Transverse colon (tissue), 4 donors: ENCODE data around the gene PPP2R1B. TPM values are rescaled to one million over a fixed set of nuclear protein-coding genes. Genes with fewer than 3 reads are reported as not detected.

Experiments
- DNase-seq: peaks from one replicate; pipeline ENCODE4 v3.0.0-alpha.2; 2019
- H3K27ac ChIP-seq, 4 donors: fragments of 200-600 bp; sonication (generic); 2 replicates each; pipeline ENCODE4 v1.5.1; 2016 to 2018; ENCODE audit warnings: inconsistent platforms in 4 of 4
- H3K27me3 ChIP-seq: fragments of 200-600 bp; sonication (generic); 2 replicates; pipeline ENCODE4 v1.5.1; 2017; ENCODE audit warnings: inconsistent platforms
- H3K36me3 ChIP-seq, 4 donors: fragments of 200-600 bp; sonication (generic); 2 replicates each; pipeline ENCODE4 v1.5.1; 2017 to 2019; ENCODE audit warnings: inconsistent platforms in 4 of 4
- H3K4me1 ChIP-seq, 4 donors: fragments of 200-600 bp; sonication (generic); 2 replicates each; pipeline ENCODE4 v1.5.1; 2017 to 2020; ENCODE audit warnings: inconsistent platforms in 4 of 4
- H3K4me3 ChIP-seq, 4 donors: fragments of 200-600 bp; sonication (generic); 1 replicate in 1 of 4; 2 replicates in 3 of 4; pipeline versions ENCODE4 v1.5.1 to v1.6.1; 2017 to 2019; ENCODE audit warnings: inconsistent platforms in 4 of 4
- H3K9me3 ChIP-seq, 2 donors: fragments of 200-600 bp; sonication (generic); 2 replicates each; pipeline ENCODE4 v1.5.1; 2017 to 2019; ENCODE audit warnings: inconsistent platforms in 2 of 2
- CTCF ChIP-seq, 5 experiments: fragments of 200-600 bp in 3 of 5; fragments of 450-650 bp in 2 of 5; sonication (generic) in 3 of 5; IDR thresholded peaks; 1 replicate in 2 of 5; 2 replicates in 3 of 5; pipeline ENCODE4 v1.5.1; 2016 to 2017; ENCODE audit warnings: antibody characterized with exemption in 5 of 5, inconsistent platforms in 3 of 5, mild to moderate bottlenecking in 2 of 5, moderate library complexity in 1 of 5
- EP300 ChIP-seq: sonication (generic); formaldehyde crosslinking; IDR thresholded peaks from one replicate; pipeline ENCODE4 v1.6.1; 2017; ENCODE audit warnings: antibody characterized with exemption, low read depth
- POLR2A ChIP-seq: fragments of 450-650 bp; IDR thresholded peaks from one replicate; pipeline ENCODE4 v1.6.1; 2016; ENCODE audit warnings: antibody characterized with exemption, mild to moderate bottlenecking, moderate library complexity
- POLR2AphosphoS5 ChIP-seq, 3 donors: sonication (generic); formaldehyde crosslinking; IDR thresholded peaks; one replicate each; pipeline ENCODE4 v1.6.1; 2016; ENCODE audit warnings: antibody characterized with exemption in 3 of 3
- WGBS, 2 donors: methylation state at CpG; one replicate each; pipeline ENCODE4 v1.1.5; 2018; ENCODE audit warnings: low coverage in 1 of 2; 5-methylcytosine and 5-hydroxymethylcytosine counted together
- in situ Hi-C, 4 donors: fragments of 200-750 bp; cut with MboI; loops; one replicate each; pipeline versions ENCODE4 v1.15.0 to v1.15.1; 2017; ENCODE audit warnings: low sequenced_read_pairs in 3 of 4, low pct_ligation_motif_present in 1 of 4, low pct_unique_long_range_greater_than_20kb in 1 of 4
- intact Hi-C: fragments of 100-400 bp; cut with DNase I; formaldehyde crosslinking; loops from one replicate; pipeline ENCODE4 v1.15.1; 2023; ENCODE audit warnings: low total_unique reads
- total RNA-seq, 4 donors: library from RNA; depleted of rRNA; stranded (reverse); fragments of >200 nt; gene quantifications; one replicate each; pipeline ENCODE4 v1.1.0, GENCODE V29; 2016

Gene PPP2R1B
- total RNA-seq, 4 donors from 2014 or later, result 28.1 to 55.5 (median 41.5) TPM

DNA sequence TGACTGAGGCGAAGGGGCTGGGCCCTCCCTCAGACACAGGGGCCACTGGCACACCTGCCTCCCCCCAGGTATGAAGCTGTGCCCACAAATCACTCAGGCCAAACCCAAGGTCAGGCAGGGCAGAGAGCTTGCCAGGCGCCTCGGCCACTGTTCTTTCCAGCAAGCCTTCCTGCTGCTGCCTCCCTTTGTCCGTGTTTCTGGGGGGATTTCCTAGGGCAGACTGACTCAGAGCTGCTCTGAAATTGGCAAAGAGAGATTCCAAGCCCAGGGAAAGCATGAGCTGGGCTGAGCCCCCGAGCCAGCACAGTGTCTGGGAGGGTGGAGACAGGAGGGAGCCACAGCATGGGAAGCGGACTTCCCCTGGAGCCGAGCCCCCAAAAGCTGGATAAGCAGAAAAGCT is 33.2 kb downstream of the PPP2R1B start:
- whole genome bisulfite sequencing, 2 donors, result 62% methylated on average over 7 of the region's 7 CpGs; no CpG with 5 or more reads in 1 of the 2 donors
- intact Hi-C loops, result no loop called here
- H3K27me3 ChIP-seq, result no peaks in the 10 kb centered on the region
- H3K4me3 ChIP-seq, result no peak overlapping the region
- peak overlapping the region; percentile 85 to 93 (median 89) for H3K27ac ChIP-seq
- no peaks in the 10 kb centered on the region for H3K36me3 ChIP-seq
- no peaks in the 10 kb centered on the region for H3K9me3 ChIP-seq
- H3K4me1 ChIP-seq, result peaks cover 31 to 77% (median 43%) of the 10 kb centered on the region in 4 donors
- in situ Hi-C loops, result no loop called here
- no peak for DNase-seq
- TF ChIP-seq POLR2AphosphoS5 (IDR thresholded peaks at IDR 0.05), result peak in 2 of 3 donors; percentile 18 to 40
- no peak for TF ChIP-seq CTCF (IDR thresholded peaks at IDR 0.05)
- peak; percentile 12 for TF ChIP-seq POLR2A
- no peak for TF ChIP-seq EP300

- intact Hi-C loops, result no loop called here
- no peak for TF ChIP-seq POLR2AphosphoS5 (IDR thresholded peaks at IDR 0.05)
- TF ChIP-seq EP300, result no peak
- no peak for TF ChIP-seq POLR2A
- no peak for TF ChIP-seq CTCF (IDR thresholded peaks at IDR 0.05)
- Histone ChIP-seq H3K9me3 (no peaks in the 10 kb centered on the region), H3K27ac (peak overlapping the region; percentile 85 to 93 (median 89)), H3K27me3 (no peaks in the 10 kb centered on the region), H3K36me3 (peaks cover 0 to 2% (median 0%) of the 10 kb centered on the region in 4 donors), H3K4me1 (peaks cover 31 to 67% (median 43%) of the 10 kb centered on the region in 4 donors), H3K4me3 (no peak overlapping the region)
- 88% methylated on average over 5 of the region's 5 CpGs; no CpG with 5 or more reads in 1 of the 2 donors for WGBS, 2 donors
- no peak for DNase-seq
- in situ Hi-C loops, result no loop called here
Measured at GRCh38 chr11:111731821-111732220, 34.4 kb downstream of the PPP2R1B start.

DNA sequence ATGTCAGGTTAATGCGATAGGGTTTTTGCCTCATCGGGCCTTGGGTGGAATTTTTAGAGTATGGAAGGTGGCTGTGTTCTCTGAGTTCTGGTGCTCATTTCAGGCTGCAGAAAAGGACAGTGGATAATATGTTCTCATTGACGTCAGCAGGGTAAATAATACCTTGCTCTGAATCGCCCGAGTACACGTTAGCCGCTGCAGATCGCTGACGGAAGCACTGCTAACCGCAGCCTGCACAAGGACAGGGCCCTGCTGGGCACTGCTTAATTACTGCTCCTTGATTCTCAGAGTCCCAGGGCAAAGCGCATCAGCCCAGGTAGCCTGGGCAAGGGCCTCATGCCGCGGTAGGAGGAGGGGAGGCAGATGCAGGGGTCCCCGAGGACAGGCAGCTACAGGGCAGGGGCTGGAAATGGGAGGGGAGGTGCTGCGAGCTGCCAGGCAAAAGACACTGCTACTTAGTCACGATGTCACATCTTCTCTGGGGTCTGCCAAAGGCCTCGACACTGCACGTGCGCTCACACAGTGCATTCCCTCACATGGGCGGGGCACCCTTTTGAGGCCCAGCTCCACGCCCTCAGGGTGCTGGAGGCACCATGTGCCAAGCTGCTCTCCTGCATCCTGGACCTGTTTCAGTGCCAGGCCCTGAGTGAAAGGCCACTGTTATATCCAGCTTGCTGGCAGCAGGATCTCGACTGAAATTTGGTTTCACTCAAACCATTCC is 35.2 kb downstream of the PPP2R1B start:
- no peak for TF ChIP-seq EP300
- no peak for TF ChIP-seq POLR2AphosphoS5 (IDR thresholded peaks at IDR 0.05)
- no peak for TF ChIP-seq CTCF (IDR thresholded peaks at IDR 0.05)
- TF ChIP-seq POLR2A, result no peak
- H3K27me3 ChIP-seq, result no peaks in the 10 kb centered on the region
- intact Hi-C loops, result no loop called here
- H3K27ac ChIP-seq, result peak overlapping the region; percentile 85 to 93 (median 89)
- DNase-seq, result peak; percentile 45
- in situ Hi-C loops, result no loop called here
- peaks cover 29 to 59% (median 35%) of the 10 kb centered on the region in 4 donors for H3K4me1 ChIP-seq
- no peaks in the 10 kb centered on the region for H3K9me3 ChIP-seq
- H3K36me3 ChIP-seq, result peaks cover 0 to 9% (median 0%) of the 10 kb centered on the region in 4 donors
- 83% methylated on average over 1 to 21 of the region's 22 CpGs for WGBS, 2 donors
- H3K4me3 ChIP-seq, result no peak overlapping the region

GRCh38 chr11:111729831-111730311 is 36.3 kb downstream of the PPP2R1B start:
- Histone ChIP-seq H3K36me3 (peaks cover 0 to 19% (median 2%) of the 10 kb centered on the region in 4 donors), H3K27me3 (no peaks in the 10 kb centered on the region), H3K9me3 (no peaks in the 10 kb centered on the region), H3K4me3 (no peak overlapping the region), H3K4me1 (peaks cover 21 to 51% (median 26%) of the 10 kb centered on the region in 4 donors), H3K27ac (peak overlapping the region; percentile 18 to 48 (median 30))
- WGBS, 2 donors, result 76% methylated on average over 9 of the region's 9 CpGs; no CpG with 5 or more reads in 1 of the 2 donors
- no peak for TF ChIP-seq POLR2A
- no peak for TF ChIP-seq CTCF (IDR thresholded peaks at IDR 0.05)
- TF ChIP-seq EP300, result no peak
- no peak for TF ChIP-seq POLR2AphosphoS5 (IDR thresholded peaks at IDR 0.05)
- in situ Hi-C loops (no loop called here), intact Hi-C loops (no loop called here)
- DNase-seq, result no peak
